Activated CD4-positive, alpha-beta T cell treated with anti-CD3 and anti-CD28 coated beads, Interleukin-2, amount 50 U/mL, for 24 hours (primary cell): ENCODE measurements around the gene TNRC18.
"Not testable (repeated sequence)": the region's sequence is repeated elsewhere in the genome, so short reads cannot be mapped to it uniquely, and the experiment has no call there.

ENCODE experiments used
- DNase-seq, 2 donors: peaks; one replicate each; pipeline ENCODE4 v3.0.0-alpha.2; 2020; ENCODE audit warnings: low read depth in 1 of 2, low spot score in 1 of 2

TNRC18 gene

DNA sequence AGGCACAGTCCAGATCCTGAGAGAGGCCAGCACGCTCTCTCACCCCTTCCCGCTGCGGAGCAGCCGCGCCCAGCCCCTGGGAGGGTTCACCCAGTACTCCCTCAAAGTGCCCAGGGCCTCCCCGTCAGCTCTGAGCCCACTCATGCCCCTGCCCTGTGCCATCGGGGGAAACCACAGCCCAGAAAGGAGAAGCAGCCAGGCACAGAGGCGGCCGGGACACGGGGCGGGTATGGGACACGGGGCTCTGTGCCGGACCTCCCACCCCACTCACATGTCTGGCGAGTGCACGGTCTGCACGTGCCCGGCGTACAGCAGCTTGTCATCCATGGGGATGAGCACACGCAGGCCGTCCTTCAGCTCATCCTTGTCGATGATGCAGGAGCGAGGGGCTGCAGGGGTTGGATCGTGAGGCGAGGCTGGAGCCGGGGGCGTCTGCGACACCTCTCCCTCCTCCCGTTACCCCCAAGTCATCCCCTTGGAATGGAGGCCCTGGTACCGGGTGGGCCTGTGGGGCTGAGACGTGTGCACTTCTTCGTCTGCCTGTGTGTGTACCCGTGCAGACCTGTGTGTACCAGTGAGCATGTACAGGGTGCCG is 102.7 kb downstream of the TNRC18 start:
- DNase-seq = no peak

GRCh38 chr7:5320391-5320790 is 103.2 kb downstream of the TNRC18 start:
- no peak for DNase-seq

GRCh38 chr7:5318613-5319012 is 105.0 kb downstream of the TNRC18 start:
- DNase-seq = not testable (repeated sequence)

DNA sequence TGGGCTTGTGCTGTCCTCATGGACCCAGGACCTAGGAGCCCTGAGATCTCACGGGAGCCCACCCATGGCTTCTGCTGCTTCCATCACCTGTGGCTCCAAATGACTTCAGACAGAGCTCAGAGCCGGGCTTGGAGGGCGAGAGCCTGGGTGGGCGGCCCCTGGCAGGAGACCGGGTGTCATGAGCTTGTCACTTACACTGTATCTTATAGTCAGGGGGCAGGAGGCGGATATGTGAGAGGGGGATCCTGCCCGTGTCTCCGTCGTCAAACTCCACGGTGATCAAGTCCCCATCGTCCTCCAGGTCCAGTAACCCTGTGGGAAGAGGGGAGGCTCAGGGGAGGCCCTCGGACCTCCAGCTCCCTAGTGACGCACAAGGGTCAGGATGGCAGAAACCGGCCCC is 107.9 kb downstream of the TNRC18 start:
- DNase-seq = no peak

- no peak for DNase-seq
These were observed 108.8 kb downstream of the TNRC18 start for GRCh38 chr7:5314864-5315263.

GRCh38 chr7:5313076-5313885 is 110.4 kb downstream of the TNRC18 start:
- DNase-seq = not testable (repeated sequence)

DNA sequence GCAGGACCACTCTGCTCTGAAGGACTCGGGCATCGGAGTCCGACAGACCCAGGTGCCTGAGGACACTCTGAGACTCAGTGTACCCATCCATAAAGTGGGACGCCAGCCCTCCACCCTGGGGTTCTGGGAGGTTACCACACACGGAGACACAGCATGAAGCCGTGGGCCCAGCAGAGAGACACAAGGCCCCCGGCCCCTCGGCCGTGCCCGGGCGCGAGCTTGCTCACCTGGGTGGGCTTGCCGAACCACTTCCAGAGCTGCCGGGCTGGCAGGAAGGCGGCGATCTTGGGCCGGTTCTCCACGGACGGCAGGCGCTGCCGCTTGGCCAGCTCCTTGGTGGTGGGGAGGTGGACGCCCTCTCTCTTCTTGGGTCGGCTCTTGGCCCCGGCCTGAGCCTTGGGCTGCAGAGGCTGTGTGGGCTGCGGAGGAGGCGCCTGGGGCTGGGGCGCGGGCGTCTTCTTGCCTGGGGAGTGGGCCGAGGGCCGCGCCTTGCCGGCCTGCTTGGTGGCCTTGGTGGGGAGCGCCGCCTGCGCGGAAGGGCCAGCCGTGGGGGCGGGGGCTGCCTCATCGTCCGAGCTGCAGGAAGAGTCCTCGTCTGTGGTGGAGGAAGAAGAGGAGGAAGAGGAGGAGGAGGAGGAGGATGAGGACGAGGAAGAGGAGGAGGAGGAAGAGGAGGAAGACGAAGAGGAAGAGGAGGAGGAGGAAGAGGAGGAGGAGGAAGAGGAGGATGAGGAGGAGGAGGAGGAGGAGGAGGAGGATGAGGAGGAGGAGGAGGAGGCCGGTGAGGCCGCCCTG is 111.2 kb downstream of the TNRC18 start:
- not testable (repeated sequence) for DNase-seq

GRCh38 chr7:5310822-5311405 is 112.7 kb downstream of the TNRC18 start:
- DNase-seq = no peak

DNA sequence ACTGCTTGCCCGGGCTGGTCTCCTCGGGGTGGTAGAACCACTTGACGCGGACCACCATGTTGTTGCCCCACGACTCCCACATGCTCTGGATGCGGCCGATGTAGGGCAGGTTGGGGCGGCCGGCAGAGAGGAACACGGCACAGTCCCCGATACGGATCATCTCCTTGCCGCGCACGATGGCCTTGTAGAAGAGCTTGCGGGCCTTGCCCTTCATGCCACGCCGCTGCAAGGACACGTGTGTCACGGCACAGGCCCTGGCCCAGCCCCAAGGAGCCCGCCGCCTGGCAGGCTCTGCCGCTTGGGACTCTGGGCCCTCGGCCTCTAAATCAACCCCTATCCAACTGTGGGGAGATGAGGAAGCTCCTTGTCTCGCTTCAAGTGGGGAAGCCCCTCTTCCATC is 114.5 kb downstream of the TNRC18 start:
- no peak for DNase-seq

GRCh38 chr7:5307221-5308142 is 116.2 kb downstream of the TNRC18 start:
- DNase-seq = not testable (repeated sequence)

DNA sequence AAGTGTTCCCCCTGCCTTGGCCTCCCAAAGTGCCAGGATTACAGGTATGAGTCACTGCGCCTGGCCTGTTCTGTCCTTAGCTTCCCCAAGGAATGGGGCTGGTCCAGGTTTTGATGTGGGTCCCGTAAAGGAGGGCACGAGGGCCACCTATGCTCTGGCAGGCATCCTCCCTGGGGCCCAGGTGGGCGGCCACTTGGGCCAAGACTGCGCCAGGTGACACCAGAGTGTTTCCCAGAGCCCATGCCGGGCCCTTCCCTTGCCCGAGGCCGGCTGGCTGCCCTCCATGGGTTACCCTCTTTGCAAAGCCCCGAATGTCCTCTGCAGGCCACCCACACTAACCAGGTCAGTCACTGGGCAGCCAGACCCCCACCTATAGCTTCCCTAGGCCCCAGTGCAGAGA is 118.6 kb downstream of the TNRC18 start:
- not testable (repeated sequence) for DNase-seq

GRCh38 chr7:5303591-5304505 is 119.8 kb downstream of the TNRC18 start:
- DNase-seq = no peak

GRCh38 chr7:5303061-5303460 is 120.6 kb downstream of the TNRC18 start:
- DNase-seq = no peak

DNA sequence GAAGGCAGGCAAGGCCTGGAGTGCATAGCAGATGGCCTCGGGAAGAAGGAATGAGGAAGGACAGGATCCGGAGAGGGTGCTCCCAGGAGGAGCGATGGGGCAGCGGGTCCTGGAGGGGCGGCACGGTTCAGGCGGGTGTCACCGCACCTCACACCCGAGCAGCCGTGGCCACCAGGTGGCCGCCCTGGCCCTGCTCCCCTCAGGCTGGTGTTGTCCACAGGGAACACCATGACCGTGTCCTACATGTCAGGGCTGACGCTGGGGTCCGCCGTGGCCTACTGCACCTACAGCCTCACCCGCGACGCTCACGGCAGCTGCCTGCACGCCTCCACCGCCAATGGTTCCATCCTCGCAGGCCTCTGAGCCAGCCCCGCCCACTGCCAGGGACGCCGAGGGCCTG is 121.1 kb downstream of the TNRC18 start:
- DNase-seq = no peak

DNA sequence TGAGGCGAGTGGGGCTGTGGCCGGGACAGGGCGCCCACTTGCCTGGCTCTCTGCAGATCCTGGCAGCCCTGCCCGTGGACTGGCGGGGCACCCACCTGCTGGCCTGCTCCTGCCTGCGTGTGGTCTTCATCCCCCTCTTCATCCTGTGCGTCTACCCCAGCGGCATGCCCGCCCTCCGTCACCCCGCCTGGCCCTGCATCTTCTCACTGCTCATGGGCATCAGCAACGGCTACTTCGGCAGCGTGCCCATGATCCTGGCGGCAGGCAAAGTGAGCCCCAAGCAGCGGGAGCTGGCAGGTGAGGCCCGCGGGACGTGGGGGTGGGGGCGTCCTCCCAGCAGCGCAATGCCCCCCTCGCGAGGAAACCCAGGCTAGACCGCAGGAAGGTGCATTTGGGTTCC is 123.3 kb downstream of the TNRC18 start:
- DNase-seq = no peak

DNA sequence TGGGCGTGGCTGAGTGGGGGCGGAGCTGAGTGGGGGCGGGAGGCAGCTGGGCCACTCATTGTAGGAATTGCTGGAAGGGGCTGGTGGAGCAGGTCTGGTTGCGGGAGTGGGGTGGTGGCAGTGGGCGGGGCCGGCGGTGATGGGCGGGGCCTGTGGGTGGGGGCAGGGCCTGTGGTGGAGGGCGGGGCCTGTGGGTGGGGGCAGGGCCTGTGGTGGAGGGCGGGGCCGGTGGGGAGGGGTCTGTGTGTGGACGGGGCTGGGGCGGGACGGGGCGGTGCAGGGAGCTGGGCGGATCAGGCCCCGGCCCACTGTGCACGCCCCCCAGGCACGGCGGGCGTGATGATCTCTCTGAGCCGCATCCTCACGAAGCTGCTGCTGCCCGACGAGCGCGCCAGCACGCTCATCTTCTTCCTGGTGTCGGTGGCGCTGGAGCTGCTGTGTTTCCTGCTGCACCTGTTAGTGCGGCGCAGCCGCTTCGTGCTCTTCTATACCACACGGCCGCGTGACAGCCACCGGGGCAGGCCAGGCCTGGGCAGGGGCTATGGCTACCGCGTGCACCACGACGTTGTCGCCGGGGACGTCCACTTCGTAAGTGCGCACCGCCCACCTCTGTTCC is 126.9 kb downstream of the TNRC18 start:
- DNase-seq = peak; percentile 30 to 44

DNA sequence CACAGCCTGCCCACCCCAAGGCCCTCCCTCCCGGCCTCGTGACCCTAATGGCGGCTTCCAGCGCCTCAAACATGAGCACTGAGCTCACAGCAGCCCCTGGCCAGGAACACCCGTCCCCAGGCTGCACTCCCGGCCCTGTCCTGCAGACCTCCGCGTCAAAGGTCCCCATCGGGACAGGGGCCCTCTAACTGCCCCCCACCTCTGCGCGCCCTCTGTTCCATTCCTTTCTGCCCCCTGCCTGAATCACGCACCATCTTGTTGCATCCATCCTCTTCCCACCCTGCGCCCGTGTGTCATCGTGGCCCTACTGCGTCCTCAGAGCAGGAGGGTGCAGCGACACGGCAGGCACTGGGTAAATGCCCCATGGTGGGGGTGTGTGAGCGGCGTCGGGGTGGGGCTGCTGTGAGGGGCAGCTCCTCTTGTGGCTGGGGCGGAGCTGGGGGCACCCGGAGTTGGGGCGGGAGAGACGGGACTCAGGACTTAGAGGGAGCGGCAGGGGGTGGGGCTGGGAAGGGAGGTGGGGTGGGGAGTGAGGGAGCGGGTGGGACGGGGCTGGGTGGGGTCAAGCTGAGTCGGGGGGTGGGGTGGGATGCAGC is 127.5 kb downstream of the TNRC18 start:
- DNase-seq = no peak
